ENCODE data around the gene C12orf75.

DNA sequence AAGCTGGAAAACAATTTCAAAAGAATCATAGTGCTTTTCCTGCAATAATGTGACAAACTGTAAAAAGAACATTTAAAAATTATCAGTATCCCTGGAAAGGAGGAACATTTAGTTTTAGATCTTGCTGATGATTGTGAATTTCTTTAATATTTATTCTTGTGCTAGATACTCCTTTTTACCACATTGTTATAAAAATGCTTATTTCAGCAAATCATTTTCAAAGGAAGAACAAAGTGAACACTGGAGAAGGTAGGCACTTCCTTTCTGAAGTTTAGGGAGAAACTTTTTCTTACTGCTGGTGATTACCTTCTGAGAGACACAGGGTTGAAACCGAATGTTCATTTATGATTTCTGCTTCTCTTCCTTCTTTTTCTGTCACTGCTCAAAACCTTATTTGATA lies 45.1 kb upstream of the C12orf75 start:
- no peak for TF ChIP-seq ZNF384 (IDR thresholded peaks at IDR 0.05)
- no peak for TF ChIP-seq SP1 (IDR thresholded peaks at IDR 0.05)
- no peak for TF ChIP-seq FOXM1 (IDR thresholded peaks at IDR 0.05; ENCODE audit: borderline replicate concordance)
- TF ChIP-seq ELF4 (IDR thresholded peaks at IDR 0.05): no peak
- TF ChIP-seq FOXA1 (IDR thresholded peaks at IDR 0.05): no peak
- TF ChIP-seq ARNT (IDR thresholded peaks at IDR 0.05): no peak

Measured in HEK293T (cell line).